PC-9 (cell line): ENCODE data around the gene SOX10.

Source experiments
- CTCF ChIP-seq: fragments of 200-600 bp; sonication (generic); conservative IDR thresholded peaks from 2 replicates; pipeline ENCODE4 v1.6.1; 2017; ENCODE audit warnings: mixed run types, antibody characterized with exemption, mild to moderate bottlenecking, moderate library complexity
- EZH2 ChIP-seq: fragments of 200-600 bp; sonication (generic); IDR thresholded peaks from 2 replicates; pipeline ENCODE4 v1.8.0; 2017; ENCODE audit warnings: antibody characterized with exemption, low read depth

DNA sequence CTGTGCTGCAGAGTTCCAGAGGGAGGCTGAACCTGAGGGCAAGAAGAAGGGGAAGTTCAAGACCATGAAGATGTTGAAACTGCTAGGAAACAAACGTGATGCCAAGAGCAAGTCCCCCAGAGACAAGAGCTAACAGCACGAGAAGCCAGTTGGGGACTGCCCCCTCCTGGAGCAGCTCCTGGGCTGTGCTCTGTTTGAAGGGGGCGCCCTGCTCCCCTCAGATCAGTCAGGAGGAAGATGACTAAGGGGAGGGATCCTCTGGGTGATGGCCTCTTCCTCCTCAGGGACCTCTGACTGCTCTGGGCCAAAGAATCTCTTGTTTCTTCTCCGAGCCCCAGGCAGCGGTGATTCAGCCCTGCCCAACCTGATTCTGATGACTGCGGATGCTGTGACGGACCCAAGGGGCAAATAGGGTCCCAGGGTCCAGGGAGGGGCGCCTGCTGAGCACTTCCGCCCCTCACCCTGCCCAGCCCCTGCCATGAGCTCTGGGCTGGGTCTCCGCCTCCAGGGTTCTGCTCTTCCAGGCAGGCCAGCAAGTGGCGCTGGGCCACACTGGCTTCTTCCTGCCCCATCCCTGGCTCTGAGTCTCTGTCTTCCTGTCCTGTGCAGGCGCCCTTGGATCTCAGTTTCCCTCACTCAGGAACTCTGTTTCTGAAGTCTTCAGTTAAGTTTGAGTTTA, 43.5 kb downstream of the SOX10 start:
- no peak for TF ChIP-seq CTCF
- no peak for TF ChIP-seq EZH2
